Measurements from ENCODE around the gene ST7L.

- TF ChIP-seq POLR2AphosphoS5 (IDR thresholded peaks at IDR 0.05; ENCODE audit: insufficient read depth in 1 of 2, low read depth in 1 of 2), result no peak
- no peak for TF ChIP-seq CTCF (IDR thresholded peaks at IDR 0.05)
Observed at GRCh38 chr1:112634367-112634766, 15.4 kb upstream of the ST7L start.
